HFFc6 (cell line): Measurements from ENCODE around the gene SGIP1. TPM values are rescaled to one million over a fixed set of nuclear protein-coding genes. Genes with fewer than 3 reads are reported as not detected.
A peak's percentile ranks its signal among the peaks of the same experiment; 100 is the strongest.
"Not testable (repeated sequence)": the region's sequence is repeated elsewhere in the genome, so short reads cannot be mapped to it uniquely, and the experiment has no call there.

Source experiments
- DNase-seq: peaks from one replicate; pipeline ENCODE4 v3.0.0-alpha.2; 2018
- H3K27ac Mint-ChIP-seq: 2 replicates; pipeline ENCODE4 v1.8.0; 2020; ENCODE audit warnings: mild to moderate bottlenecking, mixed read lengths
- H3K27me3 Mint-ChIP-seq: 2 replicates; pipeline ENCODE4 v1.8.0; 2021; ENCODE audit warnings: mild to moderate bottlenecking, moderate library complexity, mixed read lengths; ENCODE audit not compliant: insufficient read depth
- H3K36me3 Mint-ChIP-seq: 2 replicates; pipeline ENCODE4 v1.8.0; 2021; ENCODE audit warnings: low read depth, mixed read lengths
- H3K4me1 Mint-ChIP-seq: 2 replicates; pipeline ENCODE4 v1.8.0; 2020; ENCODE audit warnings: low read depth, mixed read lengths
- H3K4me3 Mint-ChIP-seq: 2 replicates; pipeline ENCODE4 v1.8.0; 2020; ENCODE audit warnings: mild to moderate bottlenecking, moderate library complexity, mixed read lengths
- H3K9me3 Mint-ChIP-seq: 2 replicates; pipeline ENCODE4 v1.8.0; 2020; ENCODE audit warnings: mild to moderate bottlenecking, mixed read lengths
- total RNA-seq, 6 experiments: library from RNA; stranded (reverse); fragmentation: NEBNext Ultra II Directional; extraction: Animal tissue kit (Norgen Biotek cat#: 25700); gene quantifications; 2 replicates in 1 of 6; 3 replicates in 5 of 6; pipeline ENCODE4 v1.2.3, GENCODE V29; 2021
- TF ChIP-seq, protein P1 (sequence below): fragments of 200-600 bp; sonication (generic); IDR thresholded peaks from 2 replicates; pipeline ENCODE4 v1.5.0; 2021; ENCODE audit warnings: antibody characterized with exemption, mild to moderate bottlenecking

SGIP1 gene
- total RNA-seq, 6 experiments from 2014 or later, result 53.3 to 72.0 (median 57.9) TPM

DNA sequence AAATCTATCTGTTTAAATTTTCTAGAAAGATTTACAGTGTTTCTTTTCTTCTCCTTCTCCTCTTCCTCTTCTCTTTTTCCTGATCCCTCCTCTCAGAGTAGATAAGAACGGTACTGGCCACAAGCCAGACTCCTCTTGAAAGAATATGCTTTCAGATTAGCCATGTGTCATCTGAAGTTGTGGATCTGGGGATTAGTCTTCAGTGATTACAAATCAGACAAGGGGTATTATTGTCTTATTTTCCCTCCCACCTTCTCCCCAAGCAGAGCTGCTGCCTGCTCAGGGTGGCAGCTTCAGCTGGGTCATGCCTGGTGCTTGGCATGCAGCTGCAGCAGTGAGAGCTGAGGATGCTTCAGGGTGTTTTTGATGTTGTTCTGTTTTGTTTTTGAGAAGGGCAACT is 42.7 kb downstream of the SGIP1 start:
- H3K9me3 Mint-ChIP-seq, result no peaks in the 10 kb centered on the region
- TF ChIP-seq, protein P1, sequence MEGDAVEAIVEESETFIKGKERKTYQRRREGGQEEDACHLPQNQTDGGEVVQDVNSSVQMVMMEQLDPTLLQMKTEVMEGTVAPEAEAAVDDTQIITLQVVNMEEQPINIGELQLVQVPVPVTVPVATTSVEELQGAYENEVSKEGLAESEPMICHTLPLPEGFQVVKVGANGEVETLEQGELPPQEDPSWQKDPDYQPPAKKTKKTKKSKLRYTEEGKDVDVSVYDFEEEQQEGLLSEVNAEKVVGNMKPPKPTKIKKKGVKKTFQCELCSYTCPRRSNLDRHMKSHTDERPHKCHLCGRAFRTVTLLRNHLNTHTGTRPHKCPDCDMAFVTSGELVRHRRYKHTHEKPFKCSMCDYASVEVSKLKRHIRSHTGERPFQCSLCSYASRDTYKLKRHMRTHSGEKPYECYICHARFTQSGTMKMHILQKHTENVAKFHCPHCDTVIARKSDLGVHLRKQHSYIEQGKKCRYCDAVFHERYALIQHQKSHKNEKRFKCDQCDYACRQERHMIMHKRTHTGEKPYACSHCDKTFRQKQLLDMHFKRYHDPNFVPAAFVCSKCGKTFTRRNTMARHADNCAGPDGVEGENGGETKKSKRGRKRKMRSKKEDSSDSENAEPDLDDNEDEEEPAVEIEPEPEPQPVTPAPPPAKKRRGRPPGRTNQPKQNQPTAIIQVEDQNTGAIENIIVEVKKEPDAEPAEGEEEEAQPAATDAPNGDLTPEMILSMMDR, result no peak

DNA sequence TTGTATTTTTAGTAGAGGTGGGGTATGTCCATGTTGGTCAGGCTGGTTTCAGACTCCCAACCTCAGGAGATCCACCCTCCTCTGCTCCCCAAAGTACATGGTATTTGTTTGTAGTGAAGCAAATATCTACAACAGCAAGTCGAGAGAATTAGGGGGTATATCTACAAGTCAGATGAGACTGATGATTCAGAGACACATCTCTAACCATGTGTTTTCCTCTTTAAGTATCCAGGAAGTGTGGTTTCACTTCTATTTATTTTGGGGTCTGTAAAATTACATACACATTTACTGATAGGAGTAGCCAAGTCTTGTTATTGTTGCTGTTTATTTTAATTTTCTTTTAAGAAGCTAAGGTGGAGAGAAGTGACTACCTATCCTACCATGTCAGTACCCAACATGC is 44.9 kb downstream of the SGIP1 start:
- Mint-ChIP-seq H3K36me3 (peaks cover 24% of the 10 kb centered on the region), H3K4me3 (no peak overlapping the region), H3K27me3 (peaks cover 2% of the 10 kb centered on the region), H3K4me1 (peaks cover 76% of the 10 kb centered on the region), H3K27ac (no peak overlapping the region), H3K9me3 (no peaks in the 10 kb centered on the region)
- TF ChIP-seq, protein P1, result no peak
- no peak for DNase-seq

More for the DNA sequence above, 42.7 kb downstream of the SGIP1 start:
- Mint-ChIP-seq H3K27me3 (peaks cover 2% of the 10 kb centered on the region), H3K27ac (peak overlapping the region; percentile 73), H3K4me3 (peak overlapping the region; percentile 33), H3K4me1 (peaks cover 74% of the 10 kb centered on the region), H3K36me3 (peaks cover 16% of the 10 kb centered on the region)
- peak; percentile 33 for DNase-seq

- TF ChIP-seq, protein P1, result no peak
- Mint-ChIP-seq H3K36me3 (peaks cover 25% of the 10 kb centered on the region), H3K9me3 (no peaks in the 10 kb centered on the region), H3K4me3 (no peak overlapping the region), H3K4me1 (peaks cover 75% of the 10 kb centered on the region), H3K27me3 (no peaks in the 10 kb centered on the region; the same call in 1 of the 2 replicates), H3K27ac (no peak overlapping the region)
- no peak for DNase-seq
These were observed 46.1 kb downstream of the SGIP1 start for GRCh38 chr1:66580081-66580480.

DNA sequence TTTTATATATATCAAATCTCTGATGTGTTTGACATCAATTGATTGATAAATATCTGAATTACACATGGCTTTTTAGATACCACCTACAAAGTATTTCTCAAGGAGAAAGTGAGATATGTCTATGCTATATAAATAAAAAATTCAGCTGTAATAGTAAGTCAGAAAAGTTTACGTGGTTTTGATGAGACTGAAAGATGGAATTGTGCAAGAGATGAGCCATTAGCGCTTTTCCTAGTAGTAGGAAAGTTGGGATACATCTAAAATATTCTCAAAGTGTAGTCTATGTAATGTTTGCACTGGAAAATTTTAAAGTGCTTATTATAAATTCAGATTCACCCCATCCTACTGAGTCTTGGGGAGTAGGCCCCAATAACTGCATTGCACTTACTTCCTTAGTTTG is 49.1 kb downstream of the SGIP1 start:
- peaks cover 35% of the 10 kb centered on the region for H3K36me3 Mint-ChIP-seq
- no peak overlapping the region for H3K27ac Mint-ChIP-seq
- TF ChIP-seq, protein P1, result no peak
- H3K27me3 Mint-ChIP-seq, result no peaks in the 10 kb centered on the region; the same call in 1 of the 2 replicates
- no peaks in the 10 kb centered on the region for H3K9me3 Mint-ChIP-seq
- DNase-seq, result no peak
- H3K4me1 Mint-ChIP-seq, result peaks cover 69% of the 10 kb centered on the region
- no peak overlapping the region for H3K4me3 Mint-ChIP-seq

GRCh38 chr1:66585002-66585401 is 51.0 kb downstream of the SGIP1 start:
- H3K27ac Mint-ChIP-seq, result peak overlapping the region; percentile 61
- H3K27me3 Mint-ChIP-seq, result no peaks in the 10 kb centered on the region; the same call in 1 of the 2 replicates
- H3K4me3 Mint-ChIP-seq, result no peak overlapping the region
- DNase-seq, result no peak
- TF ChIP-seq, protein P1, result no peak
- peaks cover 36% of the 10 kb centered on the region for H3K36me3 Mint-ChIP-seq
- no peaks in the 10 kb centered on the region for H3K9me3 Mint-ChIP-seq
- peaks cover 57% of the 10 kb centered on the region for H3K4me1 Mint-ChIP-seq

- no peak overlapping the region for H3K27ac Mint-ChIP-seq
- no peak overlapping the region for H3K4me3 Mint-ChIP-seq
- no peak for DNase-seq
- H3K9me3 Mint-ChIP-seq, result no peaks in the 10 kb centered on the region
- TF ChIP-seq, protein P1, result no peak
- H3K27me3 Mint-ChIP-seq, result no peaks in the 10 kb centered on the region; the same call in 1 of the 2 replicates
- peaks cover 37% of the 10 kb centered on the region for H3K4me1 Mint-ChIP-seq
- peaks cover 41% of the 10 kb centered on the region for H3K36me3 Mint-ChIP-seq
These were observed 55.4 kb downstream of the SGIP1 start for GRCh38 chr1:66589326-66589725.

GRCh38 chr1:66592106-66592507 is 58.2 kb downstream of the SGIP1 start:
- H3K27me3 Mint-ChIP-seq, H3K4me3 Mint-ChIP-seq, H3K27ac Mint-ChIP-seq, H3K9me3 Mint-ChIP-seq, DNase-seq: not testable (repeated sequence)
- Mint-ChIP-seq H3K36me3 (peaks cover 62% of the 10 kb centered on the region), H3K4me1 (peaks cover 22% of the 10 kb centered on the region)
